ENCODE results near the gene NRIP1.

NRIP1 gene, protein sequence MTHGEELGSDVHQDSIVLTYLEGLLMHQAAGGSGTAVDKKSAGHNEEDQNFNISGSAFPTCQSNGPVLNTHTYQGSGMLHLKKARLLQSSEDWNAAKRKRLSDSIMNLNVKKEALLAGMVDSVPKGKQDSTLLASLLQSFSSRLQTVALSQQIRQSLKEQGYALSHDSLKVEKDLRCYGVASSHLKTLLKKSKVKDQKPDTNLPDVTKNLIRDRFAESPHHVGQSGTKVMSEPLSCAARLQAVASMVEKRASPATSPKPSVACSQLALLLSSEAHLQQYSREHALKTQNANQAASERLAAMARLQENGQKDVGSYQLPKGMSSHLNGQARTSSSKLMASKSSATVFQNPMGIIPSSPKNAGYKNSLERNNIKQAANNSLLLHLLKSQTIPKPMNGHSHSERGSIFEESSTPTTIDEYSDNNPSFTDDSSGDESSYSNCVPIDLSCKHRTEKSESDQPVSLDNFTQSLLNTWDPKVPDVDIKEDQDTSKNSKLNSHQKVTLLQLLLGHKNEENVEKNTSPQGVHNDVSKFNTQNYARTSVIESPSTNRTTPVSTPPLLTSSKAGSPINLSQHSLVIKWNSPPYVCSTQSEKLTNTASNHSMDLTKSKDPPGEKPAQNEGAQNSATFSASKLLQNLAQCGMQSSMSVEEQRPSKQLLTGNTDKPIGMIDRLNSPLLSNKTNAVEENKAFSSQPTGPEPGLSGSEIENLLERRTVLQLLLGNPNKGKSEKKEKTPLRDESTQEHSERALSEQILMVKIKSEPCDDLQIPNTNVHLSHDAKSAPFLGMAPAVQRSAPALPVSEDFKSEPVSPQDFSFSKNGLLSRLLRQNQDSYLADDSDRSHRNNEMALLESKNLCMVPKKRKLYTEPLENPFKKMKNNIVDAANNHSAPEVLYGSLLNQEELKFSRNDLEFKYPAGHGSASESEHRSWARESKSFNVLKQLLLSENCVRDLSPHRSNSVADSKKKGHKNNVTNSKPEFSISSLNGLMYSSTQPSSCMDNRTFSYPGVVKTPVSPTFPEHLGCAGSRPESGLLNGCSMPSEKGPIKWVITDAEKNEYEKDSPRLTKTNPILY (N-terminal part only)

DNA sequence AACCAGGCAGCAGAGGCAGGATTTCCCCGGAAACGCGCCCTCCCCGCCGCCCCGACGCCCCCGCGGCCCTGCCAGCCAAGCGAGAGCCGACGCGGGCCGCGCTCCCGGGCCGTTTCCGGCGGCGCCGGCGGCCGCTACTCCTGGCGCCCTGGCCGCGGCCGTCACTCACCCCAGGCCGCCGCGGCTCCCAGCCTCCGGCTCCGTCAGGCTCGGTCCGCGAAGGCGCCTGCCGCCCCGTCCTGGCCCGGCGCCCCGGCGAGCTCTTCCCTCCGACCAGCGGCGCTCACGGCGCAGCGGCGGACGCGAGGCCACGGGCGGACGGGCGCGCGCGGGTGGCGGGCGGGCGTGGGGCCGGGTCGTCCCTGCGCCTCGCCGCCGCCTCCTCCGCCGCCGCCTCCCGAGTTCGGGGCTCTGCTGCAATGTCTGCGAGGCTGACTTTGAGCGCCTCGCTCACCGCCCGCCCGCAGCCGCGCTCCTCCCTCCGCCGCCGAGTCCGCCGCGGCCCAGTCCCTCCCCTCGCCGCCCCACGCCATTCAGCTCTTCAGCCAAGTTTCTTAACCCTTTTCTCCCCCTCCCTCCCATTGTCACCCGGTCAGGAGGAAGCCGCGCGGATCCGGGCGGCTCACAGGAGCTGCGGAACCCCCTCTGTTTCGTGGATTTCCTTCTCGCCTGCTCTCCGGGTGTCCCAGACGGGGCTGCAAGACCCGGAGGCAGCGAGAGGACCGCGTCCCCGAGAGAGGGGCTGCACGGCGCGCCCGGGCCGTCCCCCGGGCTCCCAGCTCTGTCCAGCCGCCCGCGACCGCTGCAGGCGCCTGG, at the start of gene NRIP1:
TSS of gene NRIP1 (minus strand) at position 425 of the 816 bp plus-strand sequence. CDS start 96,808 bp downstream, outside the sequence.
- no peaks in the 10 kb centered on the region for H3K9me3 Mint-ChIP-seq
- peak within 1 kb of the TSS; percentile 93 for H3K27ac Mint-ChIP-seq
- H3K4me1 Mint-ChIP-seq: peaks cover 30% of the 10 kb centered on the region
- peaks cover 7% of the 10 kb centered on the region for H3K27me3 Mint-ChIP-seq
- DNase-seq (ENCODE audit: low spot score in 2 of 2) (peak; percentile 80 to 82), ATAC-seq (ENCODE audit: low read depth) (peak; percentile 81)
- peak within 1 kb of the TSS; percentile 96 for H3K4me3 Mint-ChIP-seq
- H3K36me3 Mint-ChIP-seq: no peaks in the 10 kb centered on the region

DNA sequence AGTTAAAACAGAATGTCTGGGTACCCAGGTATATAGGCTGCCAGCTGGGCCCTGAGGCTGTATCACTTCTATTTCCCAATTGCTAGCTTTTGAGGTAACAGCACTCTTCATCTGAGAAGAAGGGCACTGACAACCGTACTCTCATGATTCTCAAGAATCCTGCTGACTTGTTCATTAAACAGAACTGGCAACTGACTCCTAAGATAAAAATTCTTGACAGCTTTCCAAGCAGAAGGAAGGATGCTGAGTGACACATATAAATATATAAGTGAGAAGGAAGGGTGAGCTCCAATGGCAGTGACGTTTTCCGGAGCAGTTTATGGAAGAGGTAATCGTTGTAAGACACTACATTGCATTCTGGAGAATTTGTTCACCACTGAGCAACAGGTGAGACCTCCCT, 48.1 kb upstream of the NRIP1 start:
- ATAC-seq (ENCODE audit: low read depth) (no peak), DNase-seq (ENCODE audit: low spot score in 2 of 2) (no peak)
- Mint-ChIP-seq H3K4me1 (no peaks in the 10 kb centered on the region), H3K36me3 (no peaks in the 10 kb centered on the region), H3K4me3 (no peak overlapping the region), H3K27me3 (peaks cover 11% of the 10 kb centered on the region), H3K27ac (no peak overlapping the region), H3K9me3 (no peaks in the 10 kb centered on the region)

DNA sequence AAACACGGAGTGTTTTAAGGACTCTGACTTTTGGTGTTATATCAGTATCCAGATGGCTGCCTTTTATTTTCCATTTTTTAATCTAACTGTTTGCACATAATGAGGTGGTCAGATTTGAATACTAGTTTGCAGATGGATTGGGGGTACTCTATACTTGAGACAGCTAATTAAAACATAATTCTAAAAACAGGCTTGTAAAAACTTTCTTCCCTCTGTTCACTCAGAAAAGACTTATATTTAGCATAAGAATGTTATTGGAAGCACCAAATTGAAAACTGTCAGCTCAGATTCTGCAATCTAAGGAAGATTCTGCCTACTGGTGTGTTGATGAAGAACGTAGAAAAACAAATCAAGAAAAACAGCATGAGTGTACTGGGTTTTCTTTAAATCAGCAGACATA, 44.0 kb upstream of the NRIP1 start:
- H3K4me3 Mint-ChIP-seq: no peak overlapping the region
- ATAC-seq (ENCODE audit: low read depth): no peak

DNA sequence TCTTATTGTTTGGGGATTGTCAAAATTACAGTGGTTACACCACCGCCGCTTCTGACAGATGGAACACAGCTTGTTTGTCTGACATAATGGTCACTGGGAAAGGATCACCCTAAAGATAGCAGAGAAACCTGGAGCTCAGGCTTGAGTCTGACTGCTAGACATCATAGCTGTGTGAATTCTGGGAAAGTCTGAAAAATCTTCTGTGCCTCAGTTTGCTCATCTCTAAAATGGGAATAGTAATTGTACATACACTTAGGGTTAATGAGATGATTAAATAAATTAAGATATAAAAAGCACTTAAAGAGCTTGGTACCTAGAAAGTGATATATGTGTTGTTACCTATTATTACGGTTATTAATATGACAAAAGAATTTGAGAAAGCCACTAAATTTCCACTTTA, 39.7 kb upstream of the NRIP1 start:
- ATAC-seq (ENCODE audit: low read depth): no peak
- no peak overlapping the region for H3K4me3 Mint-ChIP-seq
- DNase-seq (ENCODE audit: low spot score in 2 of 2): no peak

More for the DNA sequence above, 44.0 kb upstream of the NRIP1 start:
- Mint-ChIP-seq H3K9me3 (no peaks in the 10 kb centered on the region), H3K27ac (no peak overlapping the region), H3K36me3 (no peaks in the 10 kb centered on the region), H3K27me3 (peaks cover 5% of the 10 kb centered on the region), H3K4me1 (no peaks in the 10 kb centered on the region)
- DNase-seq (ENCODE audit: low spot score in 2 of 2): no peak

DNA sequence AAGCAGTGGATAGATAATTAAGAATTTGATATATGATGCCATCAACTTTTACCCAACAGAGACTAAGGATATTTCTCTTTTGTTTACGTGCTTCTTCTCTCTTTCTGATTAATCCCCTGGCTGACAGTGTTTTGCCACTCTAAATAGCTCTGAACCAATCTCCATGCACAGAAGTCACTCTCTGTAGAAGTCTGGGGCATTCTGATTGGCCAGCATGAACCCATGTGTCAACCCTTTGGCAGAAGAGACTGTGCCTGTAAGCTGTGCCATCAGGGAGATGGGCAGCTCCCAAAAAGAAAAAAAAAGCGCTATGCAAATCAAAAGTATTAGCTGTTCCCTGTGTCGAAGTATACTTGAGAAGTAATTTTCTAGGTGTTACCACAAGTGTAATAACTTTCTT, 34.1 kb upstream of the NRIP1 start:
- no peaks in the 10 kb centered on the region for H3K36me3 Mint-ChIP-seq
- no peaks in the 10 kb centered on the region for H3K9me3 Mint-ChIP-seq
- no peaks in the 10 kb centered on the region for H3K4me1 Mint-ChIP-seq
- H3K4me3 Mint-ChIP-seq: no peak overlapping the region
- H3K27ac Mint-ChIP-seq: no peak overlapping the region
- ATAC-seq (ENCODE audit: low read depth) (no peak), DNase-seq (ENCODE audit: low spot score in 2 of 2) (no peak)
- H3K27me3 Mint-ChIP-seq: no peaks in the 10 kb centered on the region

More for the DNA sequence above, 39.7 kb upstream of the NRIP1 start:
- H3K27me3 Mint-ChIP-seq: no peaks in the 10 kb centered on the region
- no peaks in the 10 kb centered on the region for H3K9me3 Mint-ChIP-seq
- H3K27ac Mint-ChIP-seq: no peak overlapping the region
- no peaks in the 10 kb centered on the region for H3K36me3 Mint-ChIP-seq
- no peaks in the 10 kb centered on the region for H3K4me1 Mint-ChIP-seq

DNA sequence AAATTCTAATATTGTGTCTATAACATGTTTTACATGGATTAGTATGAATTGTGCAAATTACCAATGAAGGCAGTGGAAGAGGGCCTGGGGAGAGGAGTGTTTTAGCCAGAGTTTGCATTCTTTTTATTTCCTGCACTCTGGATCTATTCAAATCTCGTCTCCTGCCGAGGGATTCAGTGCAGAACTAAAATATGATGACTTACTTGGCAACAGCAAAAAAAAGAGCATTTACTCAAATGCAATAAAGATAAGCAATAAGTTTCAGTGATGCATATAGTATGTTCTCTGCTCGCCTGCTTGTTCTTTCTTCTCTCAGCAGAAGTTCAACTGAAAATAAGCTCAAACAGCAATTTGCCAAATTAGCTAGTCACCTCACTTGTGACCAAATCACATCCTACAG, 33.4 kb upstream of the NRIP1 start:
- Mint-ChIP-seq H3K27ac (no peak overlapping the region), H3K4me3 (no peak overlapping the region), H3K36me3 (no peaks in the 10 kb centered on the region), H3K4me1 (no peaks in the 10 kb centered on the region), H3K9me3 (no peaks in the 10 kb centered on the region), H3K27me3 (no peaks in the 10 kb centered on the region)
- DNase-seq (ENCODE audit: low spot score in 2 of 2) (no peak), ATAC-seq (ENCODE audit: low read depth) (no peak)

DNA sequence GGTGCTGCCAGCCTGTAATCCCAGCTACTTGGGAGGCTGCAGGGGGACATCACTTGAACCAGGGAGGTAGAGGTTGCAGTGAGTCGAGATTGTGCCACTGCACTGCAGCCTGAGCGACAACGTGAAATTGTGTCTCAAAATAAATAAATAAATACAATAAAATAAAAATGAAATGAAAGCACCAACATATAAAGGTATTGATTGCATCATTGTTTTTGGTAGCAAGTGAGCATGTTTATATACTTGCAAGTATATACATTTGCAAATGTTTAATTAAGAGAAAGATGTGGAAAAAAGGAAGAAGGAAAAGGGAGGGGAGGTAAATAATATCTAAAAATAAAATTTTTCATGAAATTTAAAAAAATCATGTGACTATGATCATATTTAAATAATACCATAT, 32.8 kb upstream of the NRIP1 start:
- H3K27ac Mint-ChIP-seq: no peak overlapping the region
- no peaks in the 10 kb centered on the region for H3K9me3 Mint-ChIP-seq
- DNase-seq (ENCODE audit: low spot score in 2 of 2): no peak
- ATAC-seq (ENCODE audit: low read depth): no peak
- no peaks in the 10 kb centered on the region for H3K36me3 Mint-ChIP-seq
- no peaks in the 10 kb centered on the region for H3K4me1 Mint-ChIP-seq
- H3K4me3 Mint-ChIP-seq: no peak overlapping the region
- H3K27me3 Mint-ChIP-seq: no peaks in the 10 kb centered on the region

DNA sequence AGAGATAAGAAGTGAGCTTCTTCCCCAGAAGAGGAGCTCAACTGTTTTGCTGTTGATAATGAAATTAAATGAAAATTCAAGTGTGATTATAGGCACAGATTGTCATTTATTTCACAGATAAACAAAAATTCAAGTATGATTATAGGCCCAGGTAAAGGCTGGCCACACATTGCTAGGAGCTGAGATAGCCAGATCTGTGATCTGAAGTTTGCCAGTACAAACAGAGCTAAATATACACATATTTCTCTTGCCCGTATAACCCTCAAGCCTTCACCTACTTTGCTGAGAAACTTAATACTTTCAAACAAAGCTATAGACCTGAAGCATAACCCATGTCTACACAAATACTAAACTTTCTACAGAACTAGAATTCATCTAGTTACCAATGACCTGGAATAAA, 31.3 kb upstream of the NRIP1 start:
- Mint-ChIP-seq H3K4me1 (no peaks in the 10 kb centered on the region), H3K4me3 (no peak overlapping the region), H3K27ac (no peak overlapping the region), H3K9me3 (no peaks in the 10 kb centered on the region), H3K27me3 (no peaks in the 10 kb centered on the region), H3K36me3 (no peaks in the 10 kb centered on the region)
- ATAC-seq (ENCODE audit: low read depth) (no peak), DNase-seq (ENCODE audit: low spot score in 2 of 2) (no peak)

DNA sequence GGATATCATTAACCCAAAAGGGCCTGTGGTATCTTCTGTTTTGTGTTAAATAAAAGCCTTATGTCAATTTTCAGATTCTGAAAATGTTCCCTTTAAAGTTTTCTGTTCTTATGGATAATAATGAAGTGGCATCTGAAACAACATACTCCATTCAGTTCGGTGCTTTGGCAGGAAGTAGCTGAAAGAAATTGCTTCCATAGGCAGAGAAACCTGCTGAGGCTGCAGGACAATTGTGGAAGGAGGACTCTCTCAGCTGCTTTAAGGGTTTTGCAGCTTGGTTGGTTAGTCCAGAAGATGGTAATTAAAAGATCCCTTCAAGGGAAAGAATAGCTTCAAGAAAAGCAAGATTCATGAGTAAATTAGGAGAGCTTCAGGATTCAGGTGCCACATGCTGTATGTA, 30.5 kb upstream of the NRIP1 start:
- H3K27me3 Mint-ChIP-seq: no peaks in the 10 kb centered on the region
- H3K4me1 Mint-ChIP-seq: no peaks in the 10 kb centered on the region
- no peak for DNase-seq (ENCODE audit: low spot score in 2 of 2)
- H3K27ac Mint-ChIP-seq: no peak overlapping the region
- no peaks in the 10 kb centered on the region for H3K36me3 Mint-ChIP-seq
- H3K4me3 Mint-ChIP-seq: no peak overlapping the region
- ATAC-seq (ENCODE audit: low read depth): no peak
- H3K9me3 Mint-ChIP-seq: no peaks in the 10 kb centered on the region

DNA sequence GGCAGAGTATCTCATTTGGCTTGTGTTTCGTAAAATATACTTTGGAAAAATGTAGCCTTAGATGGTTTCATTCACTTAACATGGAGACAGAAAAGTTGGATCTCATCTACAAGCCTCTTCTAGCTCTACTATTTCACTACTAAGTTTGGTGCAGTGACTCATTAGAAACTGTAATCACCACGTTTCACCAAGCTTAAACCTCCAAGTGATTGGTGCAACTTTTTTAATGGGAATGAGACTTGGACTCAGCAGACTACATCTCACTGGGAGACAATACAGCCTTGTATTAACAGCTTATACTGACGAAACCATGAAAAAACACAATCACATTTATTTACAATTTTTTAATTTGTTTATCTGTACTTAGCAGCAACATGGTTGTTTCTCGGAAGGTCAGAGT, 29.9 kb upstream of the NRIP1 start:
- Mint-ChIP-seq H3K4me1 (no peaks in the 10 kb centered on the region), H3K9me3 (no peaks in the 10 kb centered on the region)

DNA sequence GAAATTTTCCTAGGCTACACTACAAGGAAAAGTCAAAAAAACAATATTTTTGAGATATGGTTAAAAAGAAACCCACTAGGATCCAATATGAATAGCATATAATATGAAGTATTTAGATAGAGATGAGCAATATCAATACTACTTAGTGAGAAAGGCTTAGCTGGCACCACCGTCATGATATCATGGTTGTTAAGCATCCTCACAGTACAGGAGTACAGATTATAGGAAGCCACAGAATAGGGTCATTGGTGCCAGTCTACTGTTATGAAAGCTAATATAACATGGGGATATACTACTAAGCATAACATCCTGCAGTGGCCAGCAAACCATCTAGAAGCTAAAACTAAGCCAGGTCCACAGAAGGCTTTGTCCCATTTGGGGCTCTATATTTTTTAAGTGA, 28.4 kb upstream of the NRIP1 start:
- H3K27me3 Mint-ChIP-seq: peaks cover 2% of the 10 kb centered on the region
- H3K4me3 Mint-ChIP-seq: no peak overlapping the region
- no peaks in the 10 kb centered on the region for H3K4me1 Mint-ChIP-seq
- H3K27ac Mint-ChIP-seq: no peak overlapping the region
- no peak for ATAC-seq (ENCODE audit: low read depth)
- no peaks in the 10 kb centered on the region for H3K9me3 Mint-ChIP-seq
- no peaks in the 10 kb centered on the region for H3K36me3 Mint-ChIP-seq
- no peak for DNase-seq (ENCODE audit: low spot score in 2 of 2)

More for the DNA sequence above, 29.9 kb upstream of the NRIP1 start:
- DNase-seq (ENCODE audit: low spot score in 2 of 2) (no peak), ATAC-seq (ENCODE audit: low read depth) (no peak)
- H3K27ac Mint-ChIP-seq: no peak overlapping the region
- H3K4me3 Mint-ChIP-seq: no peak overlapping the region
- no peaks in the 10 kb centered on the region for H3K36me3 Mint-ChIP-seq
- H3K27me3 Mint-ChIP-seq: peaks cover 2% of the 10 kb centered on the region

DNA sequence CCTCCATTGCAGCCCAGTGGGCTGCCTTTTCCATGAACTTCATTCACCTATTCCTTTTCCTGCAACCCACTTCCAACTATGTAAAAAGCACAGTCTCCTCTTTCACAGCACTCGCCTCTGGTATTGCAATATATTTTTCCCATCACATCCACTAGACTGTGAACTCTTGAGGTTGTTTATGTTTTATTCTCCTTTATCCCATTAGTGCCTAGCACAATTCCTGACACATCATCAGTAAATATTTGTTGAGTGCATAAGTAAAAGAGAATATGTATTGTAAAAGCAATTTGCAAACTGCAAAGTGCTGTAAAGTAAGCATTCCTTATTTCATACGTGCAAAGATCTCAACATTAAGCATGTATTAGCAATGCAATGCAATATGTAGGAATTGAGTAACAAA, 27.9 kb upstream of the NRIP1 start:
- no peaks in the 10 kb centered on the region for H3K36me3 Mint-ChIP-seq
- no peak for ATAC-seq (ENCODE audit: low read depth)
- no peak overlapping the region for H3K27ac Mint-ChIP-seq
- no peak for DNase-seq (ENCODE audit: low spot score in 2 of 2)
- H3K27me3 Mint-ChIP-seq: peaks cover 2% of the 10 kb centered on the region
- no peaks in the 10 kb centered on the region for H3K9me3 Mint-ChIP-seq
- H3K4me1 Mint-ChIP-seq: no peaks in the 10 kb centered on the region
- H3K4me3 Mint-ChIP-seq: no peak overlapping the region

DNA sequence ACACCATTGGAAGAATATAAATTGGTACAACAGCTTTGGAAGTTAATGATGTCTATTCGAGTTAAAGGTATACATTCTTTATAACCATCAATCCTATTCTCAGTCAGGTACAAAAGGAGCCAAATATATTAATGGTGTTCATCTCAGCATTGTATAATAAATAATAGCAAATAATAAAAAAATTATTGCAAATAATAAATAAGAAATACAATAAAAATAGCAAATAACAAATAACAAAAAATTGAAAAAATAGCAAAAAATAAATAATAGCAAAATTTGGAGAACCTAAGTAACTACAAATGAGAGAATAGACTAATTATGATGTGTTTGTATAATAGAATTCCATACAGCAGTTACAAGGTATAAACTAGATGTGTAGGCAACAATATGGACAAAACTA, 25.6 kb upstream of the NRIP1 start:
- Mint-ChIP-seq H3K4me3 (no peak overlapping the region), H3K27me3 (peaks cover 5% of the 10 kb centered on the region), H3K9me3 (no peaks in the 10 kb centered on the region), H3K36me3 (no peaks in the 10 kb centered on the region), H3K27ac (no peak overlapping the region), H3K4me1 (no peaks in the 10 kb centered on the region)
- DNase-seq (ENCODE audit: low spot score in 2 of 2): no peak
- ATAC-seq (ENCODE audit: low read depth): no peak
